Measurements from ENCODE around the gene COL19A1.
"Not testable (repeated sequence)": the region's sequence is repeated elsewhere in the genome, so short reads cannot be mapped to it uniquely, and the experiment has no call there.

COL19A1 gene

GRCh38 chr6:69866770-69867638 lies 648 bp downstream of the COL19A1 start:
- peak; percentile 7 to 24 for DNase-seq (ENCODE audit: low read depth in 2 of 2)

- DNase-seq (ENCODE audit: low read depth in 2 of 2), result no peak
These were observed 1.3 kb downstream of the COL19A1 start for GRCh38 chr6:69867639-69867976.

- no peak for DNase-seq (ENCODE audit: low read depth in 2 of 2)
These were observed 2.0 kb downstream of the COL19A1 start for GRCh38 chr6:69868252-69868804.

- DNase-seq (ENCODE audit: low read depth in 2 of 2), result no peak
These were observed 2.6 kb downstream of the COL19A1 start for GRCh38 chr6:69868961-69869360.

- DNase-seq (ENCODE audit: low read depth in 2 of 2), result no peak
These were observed 4.8 kb downstream of the COL19A1 start for GRCh38 chr6:69871107-69871506.

- DNase-seq (ENCODE audit: low read depth in 2 of 2), result no peak
These were observed 6.9 kb downstream of the COL19A1 start for GRCh38 chr6:69873291-69873690.

- DNase-seq (ENCODE audit: low read depth in 2 of 2), result no peak
These were observed 9.4 kb downstream of the COL19A1 start for GRCh38 chr6:69875715-69876114.

- no peak for DNase-seq (ENCODE audit: low read depth in 2 of 2)
These were observed 12.4 kb downstream of the COL19A1 start for GRCh38 chr6:69878795-69879194.

- no peak for DNase-seq (ENCODE audit: low read depth in 2 of 2)
These were observed 14.2 kb downstream of the COL19A1 start for GRCh38 chr6:69880601-69881000.

GRCh38 chr6:69881322-69882151 lies 15.2 kb downstream of the COL19A1 start:
- DNase-seq (ENCODE audit: low read depth in 2 of 2), result no peak

- DNase-seq (ENCODE audit: low read depth in 2 of 2), result no peak
These were observed 17.2 kb downstream of the COL19A1 start for GRCh38 chr6:69883551-69883950.

GRCh38 chr6:69884231-69884630 lies 17.9 kb downstream of the COL19A1 start:
- no peak for DNase-seq (ENCODE audit: low read depth in 2 of 2)

- no peak for DNase-seq (ENCODE audit: low read depth in 2 of 2)
These were observed 20.7 kb downstream of the COL19A1 start for GRCh38 chr6:69887026-69887425.

- no peak for DNase-seq (ENCODE audit: low read depth in 2 of 2)
These were observed 21.5 kb downstream of the COL19A1 start for GRCh38 chr6:69887714-69888345.

GRCh38 chr6:69888482-69889233 lies 22.3 kb downstream of the COL19A1 start:
- DNase-seq (ENCODE audit: low read depth in 2 of 2), result no peak

GRCh38 chr6:69889234-69889974 lies 23.0 kb downstream of the COL19A1 start:
- DNase-seq (ENCODE audit: low read depth in 2 of 2), result not testable (repeated sequence)

- not testable (repeated sequence) for DNase-seq (ENCODE audit: low read depth in 2 of 2)
These were observed 26.2 kb downstream of the COL19A1 start for GRCh38 chr6:69892561-69892960.

GRCh38 chr6:69893266-69893665 lies 26.9 kb downstream of the COL19A1 start:
- DNase-seq (ENCODE audit: low read depth in 2 of 2), result not testable (repeated sequence)

GRCh38 chr6:69894578-69895347 lies 28.4 kb downstream of the COL19A1 start:
- DNase-seq (ENCODE audit: low read depth in 2 of 2), result no peak

- no peak for DNase-seq (ENCODE audit: low read depth in 2 of 2)
These were observed 29.0 kb downstream of the COL19A1 start for GRCh38 chr6:69895396-69895795.

Data from stimulated activated CD4-positive, alpha-beta T cell treated with anti-CD3 and anti-CD28 coated beads, Interleukin-1b, Interleukin-23, amount 100 ng/mL, for 1 hour (primary cell).